HG03558 (cell line): ENCODE results near the gene RAD54L2.
"Not testable (repeated sequence)": the region's sequence is repeated elsewhere in the genome, so short reads cannot be mapped to it uniquely, and the experiment has no call there.

Experiments
- ATAC-seq: cut with Tn5 transposase; IDR thresholded peaks from one replicate; pipeline ENCODE4 v1.9.1; 2021; ENCODE audit warnings: moderate number of reproducible peaks; ENCODE audit not compliant: unreplicated experiment; ENCODE audit errors: extremely low read depth

Gene RAD54L2

GRCh38 chr3:51538459-51539290 lies at the start of gene RAD54L2:
RAD54L2 (plus strand) TSS chr3:51538719; CDS start chr3:51590421, 51,702 bp downstream.
- no peak for ATAC-seq

- ATAC-seq, result peak; percentile 37
Observed at GRCh38 chr3:51498876-51499738, 39.4 kb upstream of the RAD54L2 start.

GRCh38 chr3:51500632-51501131 lies 37.8 kb upstream of the RAD54L2 start:
- no peak for ATAC-seq

- no peak for ATAC-seq
Observed at GRCh38 chr3:51501833-51502561, 36.5 kb upstream of the RAD54L2 start.

- no peak for ATAC-seq
Observed at GRCh38 chr3:51502562-51502910, 36.0 kb upstream of the RAD54L2 start.

- ATAC-seq, result no peak
Observed at GRCh38 chr3:51503007-51503406, 35.5 kb upstream of the RAD54L2 start.

- no peak for ATAC-seq
Observed at GRCh38 chr3:51508255-51508654, 30.3 kb upstream of the RAD54L2 start.

GRCh38 chr3:51510996-51511395 lies 27.5 kb upstream of the RAD54L2 start:
- ATAC-seq, result no peak

- no peak for ATAC-seq
Observed at GRCh38 chr3:51514210-51514609, 24.3 kb upstream of the RAD54L2 start.

GRCh38 chr3:51519848-51520247 lies 18.7 kb upstream of the RAD54L2 start:
- no peak for ATAC-seq

- ATAC-seq, result not testable (repeated sequence)
Observed at GRCh38 chr3:51520906-51521730, 17.4 kb upstream of the RAD54L2 start.

GRCh38 chr3:51522273-51522962 lies 16.1 kb upstream of the RAD54L2 start:
- no peak for ATAC-seq

- not testable (repeated sequence) for ATAC-seq
Observed at GRCh38 chr3:51524874-51525273, 13.6 kb upstream of the RAD54L2 start.

GRCh38 chr3:51530485-51530884 lies 8.0 kb upstream of the RAD54L2 start:
- no peak for ATAC-seq

GRCh38 chr3:51535146-51536019 lies 3.1 kb upstream of the RAD54L2 start:
- ATAC-seq, result no peak

GRCh38 chr3:51537631-51538030 lies 888 bp upstream of the RAD54L2 start:
- not testable (repeated sequence) for ATAC-seq

- no peak for ATAC-seq
Observed at GRCh38 chr3:51538115-51538458, 432 bp upstream of the RAD54L2 start.

GRCh38 chr3:51539291-51539941 lies 897 bp downstream of the RAD54L2 start:
- ATAC-seq, result no peak
